HG02885 (cell line): ENCODE results near the gene FAM170A.

Source experiments
- ATAC-seq: cut with Tn5 transposase; IDR thresholded peaks from one replicate; pipeline ENCODE4 v1.9.1; 2021; ENCODE audit warnings: mild to moderate bottlenecking; ENCODE audit not compliant: unreplicated experiment, poor library complexity

The FAM170A gene, protein sequence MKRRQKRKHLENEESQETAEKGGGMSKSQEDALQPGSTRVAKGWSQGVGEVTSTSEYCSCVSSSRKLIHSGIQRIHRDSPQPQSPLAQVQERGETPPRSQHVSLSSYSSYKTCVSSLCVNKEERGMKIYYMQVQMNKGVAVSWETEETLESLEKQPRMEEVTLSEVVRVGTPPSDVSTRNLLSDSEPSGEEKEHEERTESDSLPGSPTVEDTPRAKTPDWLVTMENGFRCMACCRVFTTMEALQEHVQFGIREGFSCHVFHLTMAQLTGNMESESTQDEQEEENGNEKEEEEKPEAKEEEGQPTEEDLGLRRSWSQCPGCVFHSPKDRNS

GRCh38 chr5:119629339-119629738 is at the start of gene FAM170A:
TSS of gene FAM170A (plus strand) at chr5:119629558. CDS start at chr5:119629769, 211 bp downstream.
- no peak for ATAC-seq

- no peak for ATAC-seq
Observed at GRCh38 chr5:119582987-119583386, 46.4 kb upstream of the FAM170A start.

- peak; percentile 52 for ATAC-seq
Observed at GRCh38 chr5:119583684-119584083, 45.7 kb upstream of the FAM170A start.

DNA sequence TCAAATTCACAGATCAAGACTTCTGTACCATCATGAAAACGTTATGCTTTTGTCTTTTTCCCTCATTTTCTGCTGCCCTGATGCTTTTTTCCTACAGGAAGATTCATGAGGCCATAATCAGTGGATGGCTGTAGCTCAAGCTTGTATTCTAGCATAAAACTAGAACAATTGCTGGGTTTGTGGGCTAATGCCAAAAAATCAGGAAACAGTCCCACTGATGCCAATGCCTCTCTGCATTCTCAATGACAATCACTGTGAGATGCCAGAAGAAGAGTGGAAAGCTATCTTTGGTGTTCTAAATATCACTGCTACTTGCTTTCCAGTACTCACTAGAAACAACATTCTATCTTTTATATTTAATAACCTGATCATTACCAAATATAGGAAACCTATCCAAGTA is 33.3 kb upstream of the FAM170A start:
- no peak for ATAC-seq

DNA sequence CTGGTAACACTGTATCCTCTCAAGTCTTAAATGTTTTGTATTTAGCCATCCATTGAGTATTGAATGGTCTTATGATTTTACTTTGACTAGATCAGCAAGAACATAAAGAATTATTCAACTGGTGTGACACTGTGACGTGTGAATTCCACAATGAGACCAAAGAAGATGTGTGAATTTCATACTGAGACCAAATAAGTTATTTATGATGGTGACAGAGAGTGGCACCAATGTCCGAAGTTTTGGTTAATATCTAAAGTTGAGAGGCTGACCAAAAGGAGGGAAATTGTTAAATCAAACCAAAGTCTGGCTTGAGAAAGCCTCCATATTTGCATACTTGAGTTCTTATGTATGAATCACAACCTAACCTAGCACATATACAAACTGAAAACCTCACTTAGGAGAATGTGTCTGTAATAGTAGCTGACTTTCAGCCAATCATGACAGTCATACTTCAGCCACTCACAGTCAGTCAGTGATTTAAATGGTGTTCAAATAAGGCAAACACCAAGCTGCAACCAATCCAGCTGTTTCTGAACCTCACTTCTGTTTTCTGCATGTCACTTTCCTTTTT is 31.5 kb upstream of the FAM170A start:
- ATAC-seq = no peak

DNA sequence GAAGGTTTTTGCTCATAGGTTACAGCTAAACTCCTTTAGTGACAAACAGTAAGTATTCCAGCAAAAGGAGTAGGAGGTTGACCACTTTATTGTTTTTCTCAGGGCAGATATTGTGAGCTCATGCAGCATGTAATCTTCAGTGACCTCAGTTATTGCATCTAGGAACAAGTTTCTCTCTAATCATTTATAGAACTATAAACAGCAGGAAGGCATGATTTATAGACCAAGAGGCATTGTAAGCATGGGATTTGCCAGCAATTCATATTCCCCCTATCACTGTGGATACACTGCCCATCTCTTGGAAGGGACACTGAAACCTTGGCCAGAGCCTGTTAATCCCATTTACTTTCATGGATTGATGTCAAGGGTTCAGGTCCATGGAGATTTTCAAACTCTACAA is 15.4 kb upstream of the FAM170A start:
- no peak for ATAC-seq

- ATAC-seq = no peak
Observed at GRCh38 chr5:119614838-119615237, 14.5 kb upstream of the FAM170A start.

DNA sequence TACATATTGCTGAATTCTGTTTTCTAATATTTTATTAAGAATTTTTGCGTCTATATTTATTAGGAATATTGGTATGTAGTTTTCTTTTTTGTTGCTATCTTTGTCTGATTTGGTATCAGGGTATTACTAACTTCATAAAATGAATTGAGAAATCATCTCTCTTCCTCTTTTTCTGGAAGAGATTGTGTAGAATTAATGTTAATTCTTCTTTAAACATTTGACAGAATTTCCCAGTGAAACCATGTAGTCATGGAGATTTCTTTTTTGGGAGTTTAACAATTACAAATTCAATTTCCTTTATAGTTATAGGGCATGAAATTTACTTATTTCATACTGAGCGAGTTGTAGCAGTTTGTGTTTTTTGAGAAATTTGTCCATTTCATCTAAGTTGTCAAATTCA is 3.3 kb upstream of the FAM170A start:
- no peak for ATAC-seq

GRCh38 chr5:119630752-119631440 is 1.5 kb downstream of the FAM170A start:
- no peak for ATAC-seq

GRCh38 chr5:119631660-119632059 is 2.3 kb downstream of the FAM170A start:
- ATAC-seq = peak; percentile 55

DNA sequence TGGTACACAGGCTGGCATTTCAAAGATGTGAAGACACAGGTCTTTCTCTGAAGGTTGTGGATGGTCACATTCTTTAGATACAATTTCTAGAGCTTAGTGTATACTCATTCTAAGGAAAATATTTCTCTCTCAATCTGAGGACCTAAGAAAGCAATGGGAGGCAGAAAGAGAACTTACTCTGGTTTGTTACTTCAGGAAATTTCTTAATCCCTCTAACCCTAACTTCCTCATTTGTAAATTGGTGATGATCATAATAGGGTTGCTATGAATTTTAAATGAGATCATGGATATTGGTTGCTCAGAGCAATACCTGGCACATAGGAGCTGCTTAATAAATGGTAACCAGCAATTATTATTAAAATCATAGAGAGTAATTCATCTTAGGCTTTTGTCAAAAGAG is 22.1 kb downstream of the FAM170A start:
- no peak for ATAC-seq

GRCh38 chr5:119655061-119655460 is 25.7 kb downstream of the FAM170A start:
- no peak for ATAC-seq

DNA sequence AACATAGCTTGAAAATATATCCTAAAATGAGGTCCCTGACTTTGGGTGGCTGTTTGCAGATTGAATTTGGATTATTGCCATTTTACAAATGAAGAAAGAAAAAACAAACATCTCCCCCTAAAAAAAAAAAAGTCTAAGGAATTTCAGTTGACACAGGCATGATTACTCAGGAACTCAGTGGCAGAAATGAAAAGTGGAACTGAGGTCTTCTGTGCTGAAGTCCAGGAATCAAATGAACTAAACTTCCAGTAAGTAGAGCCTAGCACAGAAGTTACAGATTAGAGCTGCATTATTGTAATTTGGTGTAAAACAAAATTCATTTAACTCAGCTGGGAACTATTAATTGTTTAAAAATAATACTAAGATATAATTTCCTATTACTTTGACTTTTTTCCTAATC is 26.7 kb downstream of the FAM170A start:
- no peak for ATAC-seq

DNA sequence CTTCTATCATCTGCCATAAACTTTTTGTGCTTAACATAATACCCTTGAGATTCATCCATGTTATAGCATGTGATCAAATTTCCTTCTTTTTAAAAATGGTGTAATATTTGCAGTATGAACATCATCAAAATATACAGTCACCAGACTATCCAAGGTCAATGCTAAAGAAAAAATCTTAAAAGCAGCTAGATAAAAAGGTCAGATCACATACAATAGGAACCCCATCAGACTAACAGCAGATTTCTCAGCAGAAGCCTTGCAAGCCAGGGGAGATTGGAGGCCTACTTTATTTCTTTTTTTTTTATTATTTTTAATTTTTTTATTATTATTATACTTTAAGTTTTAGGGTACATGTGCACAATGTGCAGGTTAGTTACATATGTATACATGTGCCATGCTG is 37.2 kb downstream of the FAM170A start:
- ATAC-seq = no peak

- no peak for ATAC-seq
Observed at GRCh38 chr5:119678351-119679028, 49.1 kb downstream of the FAM170A start.

- no peak for ATAC-seq
Observed at GRCh38 chr5:119680080-119680479, 50.7 kb downstream of the FAM170A start.

GRCh38 chr5:119681734-119682133 is 52.4 kb downstream of the FAM170A start:
- ATAC-seq = no peak

GRCh38 chr5:119682372-119682771 is 53.0 kb downstream of the FAM170A start:
- ATAC-seq = no peak
